MCF 10A (cell line): ENCODE data around the gene KRTAP15-1. TPM values are rescaled to one million over a fixed set of nuclear protein-coding genes. Genes with fewer than 3 reads are reported as not detected.

ENCODE experiments used
- BruUV-seq: library from RNA; stranded (reverse); fragments of 400-500 nt; replicated peaks from 2 replicates; lab custom pipeline; 2021; lab: Mats Ljungman, UMichigan
- CTCF ChIA-PET: fragments of 300-600 bp; sonication (Branson Sonifier 250); formaldehyde crosslinking; extraction: SDS; loops from one replicate; lab custom pipeline; 2021; ENCODE audit warnings: antibody characterized with exemption, inconsistent platforms; lab: Yijun Ruan, JAX
- POLR2A ChIA-PET: fragments of 300-600, 350-650 bp; sonication (Branson Sonifier 250); formaldehyde crosslinking; extraction: SDS; loops from one replicate; lab custom pipeline; 2020; ENCODE audit warnings: antibody characterized with exemption, inconsistent platforms; lab: Yijun Ruan, JAX
- DNase-seq: peaks from one replicate; pipeline ENCODE4 v3.0.0-alpha.2; 2018; ENCODE audit not compliant: unreplicated experiment
- H3K27ac Mint-ChIP-seq: one replicate; pipeline ENCODE4 v1.8.0; 2022; ENCODE audit warnings: mild to moderate bottlenecking, low read depth, mixed read lengths; ENCODE audit not compliant: unreplicated experiment
- H3K27me3 Mint-ChIP-seq: one replicate; pipeline ENCODE4 v1.8.0; 2022; ENCODE audit warnings: mixed read lengths; ENCODE audit not compliant: insufficient read depth, unreplicated experiment
- H3K36me3 Mint-ChIP-seq: one replicate; pipeline ENCODE4 v1.8.0; 2022; ENCODE audit warnings: mild to moderate bottlenecking, moderate library complexity, mixed read lengths; ENCODE audit not compliant: insufficient read depth, unreplicated experiment
- H3K4me1 Mint-ChIP-seq: one replicate; pipeline ENCODE4 v1.8.0; 2022; ENCODE audit warnings: mixed read lengths; ENCODE audit not compliant: insufficient read depth, unreplicated experiment
- H3K4me3 Mint-ChIP-seq: one replicate; pipeline ENCODE4 v1.8.0; 2022; ENCODE audit warnings: mild to moderate bottlenecking, moderate library complexity, mixed read lengths; ENCODE audit not compliant: unreplicated experiment
- H3K9me3 Mint-ChIP-seq: one replicate; pipeline ENCODE4 v1.8.0; 2022; ENCODE audit warnings: mixed read lengths; ENCODE audit not compliant: unreplicated experiment
- intact Hi-C: fragments of 100-400 bp; cut with micrococcal nuclease; formaldehyde crosslinking; loops from 2 replicates; pipeline ENCODE4 v1.14.1; 2022
- total RNA-seq: library from RNA; stranded (reverse); gene quantifications from 2 replicates; pipeline ENCODE4 v1.2.3, GENCODE V29; 2022
- TF ChIP-seq, protein P1 (sequence below): fragments of 200-600 bp; IDR thresholded peaks from one replicate; pipeline ENCODE4 v1.8.0; 2022; ENCODE audit warnings: antibody characterized with exemption, mild to moderate bottlenecking; ENCODE audit not compliant: unreplicated experiment

Gene KRTAP15-1
- total RNA-seq, 1 experiment from 2014 or later = not detected

DNA sequence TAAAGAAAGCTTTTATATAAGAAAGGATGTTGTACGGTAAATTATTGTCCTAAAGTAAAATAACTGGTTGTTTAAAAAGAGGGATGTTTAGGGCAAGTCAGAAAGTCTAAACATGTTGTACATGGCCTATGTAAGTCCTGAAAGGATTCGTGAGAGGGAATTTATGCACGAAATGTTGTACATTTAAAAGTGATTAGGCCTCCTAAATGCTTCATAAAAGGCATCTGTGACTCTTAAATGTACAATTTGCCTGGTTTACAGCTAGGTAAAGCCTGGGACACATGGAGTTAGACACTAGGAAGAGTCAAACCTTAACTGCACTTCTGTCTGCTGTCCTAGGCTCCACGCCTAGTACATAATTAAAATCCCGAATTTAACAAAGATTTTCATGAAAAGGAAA, 24.1 kb upstream of the KRTAP15-1 start:
- Mint-ChIP-seq H3K27ac (no peak overlapping the region), H3K4me3 (no peak overlapping the region), H3K4me1 (no peaks in the 10 kb centered on the region), H3K27me3 (peaks cover 66% of the 10 kb centered on the region), H3K36me3 (no peaks in the 10 kb centered on the region), H3K9me3 (no peaks in the 10 kb centered on the region)
- BruUV-seq = no TSS peak
- intact Hi-C loops = no loop called here
- CTCF ChIA-PET = interaction anchor here (0.5 kb wide), 1 partner anchor 67 kb away, joined by 4 read pairs; no protein-coding TSS in a partner anchor
- no peak for DNase-seq
- TF ChIP-seq, protein P1, sequence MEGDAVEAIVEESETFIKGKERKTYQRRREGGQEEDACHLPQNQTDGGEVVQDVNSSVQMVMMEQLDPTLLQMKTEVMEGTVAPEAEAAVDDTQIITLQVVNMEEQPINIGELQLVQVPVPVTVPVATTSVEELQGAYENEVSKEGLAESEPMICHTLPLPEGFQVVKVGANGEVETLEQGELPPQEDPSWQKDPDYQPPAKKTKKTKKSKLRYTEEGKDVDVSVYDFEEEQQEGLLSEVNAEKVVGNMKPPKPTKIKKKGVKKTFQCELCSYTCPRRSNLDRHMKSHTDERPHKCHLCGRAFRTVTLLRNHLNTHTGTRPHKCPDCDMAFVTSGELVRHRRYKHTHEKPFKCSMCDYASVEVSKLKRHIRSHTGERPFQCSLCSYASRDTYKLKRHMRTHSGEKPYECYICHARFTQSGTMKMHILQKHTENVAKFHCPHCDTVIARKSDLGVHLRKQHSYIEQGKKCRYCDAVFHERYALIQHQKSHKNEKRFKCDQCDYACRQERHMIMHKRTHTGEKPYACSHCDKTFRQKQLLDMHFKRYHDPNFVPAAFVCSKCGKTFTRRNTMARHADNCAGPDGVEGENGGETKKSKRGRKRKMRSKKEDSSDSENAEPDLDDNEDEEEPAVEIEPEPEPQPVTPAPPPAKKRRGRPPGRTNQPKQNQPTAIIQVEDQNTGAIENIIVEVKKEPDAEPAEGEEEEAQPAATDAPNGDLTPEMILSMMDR = no peak
- POLR2A ChIA-PET = no interaction called here

DNA sequence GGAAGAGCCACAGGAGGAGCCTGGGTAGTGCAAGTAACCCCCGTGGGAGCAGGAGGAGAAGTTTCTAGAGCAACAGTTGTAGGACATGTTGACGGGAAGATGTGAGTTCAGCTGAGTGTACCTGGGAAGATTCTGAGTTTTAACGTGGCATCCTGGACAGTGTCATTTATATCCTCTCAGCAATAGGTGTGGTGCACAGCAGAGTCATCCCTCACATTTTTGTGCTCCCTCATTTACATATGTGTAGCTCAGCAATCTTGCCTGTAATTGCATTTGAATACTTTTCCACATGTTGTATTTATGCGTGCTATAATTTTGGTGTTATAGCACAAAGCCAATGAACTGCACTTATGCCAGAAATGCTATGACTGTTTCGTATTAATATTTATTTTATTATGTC, 14.2 kb upstream of the KRTAP15-1 start, which contains the start of gene KRTAP13-3:
KRTAP13-3 (minus strand) TSS at position 101 of the 400 bp plus-strand sequence; CDS start at position 87, 14 bp downstream.
- CTCF ChIA-PET = no interaction called here
- intact Hi-C loops = no loop called here
- H3K4me3 Mint-ChIP-seq = no peak within 1 kb of the TSS

DNA sequence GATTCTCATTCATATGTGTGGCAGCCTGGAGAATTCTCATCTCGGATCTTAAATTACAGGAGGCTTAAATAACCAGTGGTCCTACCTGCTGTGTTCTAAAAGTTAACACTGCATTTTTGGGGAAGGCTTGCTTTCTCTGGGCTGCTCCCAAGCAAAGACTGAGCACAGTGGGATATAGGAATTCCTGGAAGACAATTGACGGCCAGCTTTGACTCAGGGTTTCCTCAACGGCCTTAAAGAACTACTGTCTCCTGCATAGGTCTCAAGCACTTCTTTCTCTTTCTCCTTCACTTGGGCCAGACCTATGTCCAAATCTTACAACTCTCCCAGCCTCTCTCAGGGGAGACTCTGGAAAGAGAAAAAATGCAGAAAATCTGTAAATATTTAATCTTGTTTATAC, 13.3 kb upstream of the KRTAP15-1 start:
- intact Hi-C loops = no loop called here
- Mint-ChIP-seq H3K27ac (no peak overlapping the region), H3K9me3 (no peaks in the 10 kb centered on the region), H3K4me1 (peaks cover 6% of the 10 kb centered on the region), H3K27me3 (peaks cover 91% of the 10 kb centered on the region), H3K36me3 (no peaks in the 10 kb centered on the region), H3K4me3 (no peak overlapping the region)
- POLR2A ChIA-PET = no interaction called here
- DNase-seq = no peak
- BruUV-seq = no TSS peak
- CTCF ChIA-PET = no interaction called here
- TF ChIP-seq, protein P1 = no peak

More for the DNA sequence above, 14.2 kb upstream of the KRTAP15-1 start, which contains the start of gene KRTAP13-3:
- no peak within 1 kb of the TSS for H3K27ac Mint-ChIP-seq
- H3K36me3 Mint-ChIP-seq = no peaks in the 10 kb centered on the region
- TF ChIP-seq, protein P1 = no peak
- BruUV-seq = no TSS peak
- no peak for DNase-seq
- H3K4me1 Mint-ChIP-seq = peaks cover 6% of the 10 kb centered on the region
- no peaks in the 10 kb centered on the region for H3K9me3 Mint-ChIP-seq
- POLR2A ChIA-PET = no interaction called here
- H3K27me3 Mint-ChIP-seq = peaks cover 84% of the 10 kb centered on the region

DNA sequence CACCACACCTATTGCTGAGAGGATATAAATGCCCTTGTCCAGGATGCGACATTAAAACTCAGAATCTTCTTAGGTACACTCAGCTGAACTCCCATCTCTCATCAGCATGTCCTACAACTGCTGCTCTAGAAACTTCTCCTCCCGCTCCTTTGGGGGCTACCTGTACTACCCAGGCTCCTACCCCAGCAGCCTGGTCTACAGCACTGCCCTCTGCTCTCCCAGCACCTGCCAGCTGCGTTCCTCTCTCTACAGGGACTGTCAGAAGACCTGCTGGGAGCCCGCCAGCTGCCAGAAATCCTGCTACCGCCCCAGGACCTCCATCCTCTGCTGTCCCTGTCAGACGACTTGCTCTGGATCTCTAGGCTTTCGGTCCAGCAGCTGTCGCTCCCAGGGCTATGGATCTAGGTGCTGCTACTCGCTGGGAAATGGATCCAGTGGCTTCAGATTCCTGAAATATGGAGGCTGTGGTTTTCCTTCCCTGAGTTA, 9.9 kb upstream of the KRTAP15-1 start, which contains the start of gene KRTAP13-4:
KRTAP13-4 (plus strand) TSS at position 51 of the 486 bp plus-strand sequence; CDS start at position 107, 56 bp downstream.
- peaks cover 89% of the 10 kb centered on the region for H3K27me3 Mint-ChIP-seq
- no peaks in the 10 kb centered on the region for H3K36me3 Mint-ChIP-seq
- no peak for DNase-seq
- CTCF ChIA-PET = interaction anchor here (0.6 to 0.8 kb wide), 2 partner anchors 77 to 568 kb away, joined by 3 to 5 read pairs; no protein-coding TSS in a partner anchor
- intact Hi-C loops = loop anchor here (5.0 to 10.0 kb wide), 2 partner anchors 85 to 657 kb away; partner anchors contain the start of gene KRTAP23-1
- no peak within 1 kb of the TSS for H3K27ac Mint-ChIP-seq
- H3K9me3 Mint-ChIP-seq = no peaks in the 10 kb centered on the region
- TF ChIP-seq, protein P1 = no peak
- POLR2A ChIA-PET = no interaction called here
- no peak within 1 kb of the TSS for H3K4me3 Mint-ChIP-seq
- no TSS peak for BruUV-seq
- H3K4me1 Mint-ChIP-seq = peaks cover 6% of the 10 kb centered on the region
